Erythroblast (primary cell): ENCODE measurements around the gene ERN1.

Experiments used
- GATA1 ChIP-seq: IDR thresholded peaks from 2 replicates; pipeline ENCODE4 v1.6.1; 2011; ENCODE audit warnings: low read depth, mild to moderate bottlenecking, control low read depth, low read length, moderate library complexity
- POLR2A ChIP-seq: IDR thresholded peaks from 2 replicates; pipeline ENCODE4 v1.6.1; 2011; ENCODE audit warnings: mild to moderate bottlenecking, low read length

DNA sequence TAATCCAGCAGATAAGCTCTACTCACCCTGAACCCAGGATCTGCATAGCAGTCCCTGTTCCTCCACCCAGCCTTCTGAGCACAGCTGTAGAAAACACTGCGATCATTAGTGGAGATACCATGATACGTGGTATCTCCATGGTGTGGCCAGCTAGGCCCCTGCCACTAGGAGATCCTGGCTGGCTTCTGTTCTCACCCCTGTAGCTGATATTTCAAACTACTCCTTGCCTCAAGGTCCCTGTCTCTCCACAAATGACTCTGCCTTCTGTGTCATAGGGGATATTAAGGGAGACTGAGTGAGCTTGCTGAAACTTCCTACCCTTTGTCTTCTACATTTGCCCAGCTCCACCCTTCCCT lies 44.3 kb downstream of the ERN1 start:
- no peak for TF ChIP-seq POLR2A
- no peak for TF ChIP-seq GATA1
